ENCODE measurements around the gene SPATA45.

SPATA45 gene

DNA sequence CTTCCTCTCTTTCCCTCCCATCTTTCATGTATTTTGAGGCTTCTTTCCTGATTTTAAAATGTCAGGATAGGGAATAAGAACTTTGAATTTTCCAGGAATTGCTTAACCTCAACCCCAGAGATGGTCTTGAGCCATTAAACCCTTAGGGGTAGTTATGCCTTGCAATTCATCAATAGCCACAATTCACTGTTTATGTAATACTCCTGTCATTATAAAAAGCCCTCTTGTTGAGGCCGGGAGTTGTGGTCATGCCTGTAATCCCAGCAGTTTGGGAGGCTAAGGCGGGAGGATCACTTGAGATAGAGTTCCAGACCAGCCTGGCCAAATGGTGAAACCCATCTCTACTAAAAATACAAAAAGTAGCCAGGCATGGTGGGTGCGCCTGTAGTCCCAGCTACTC lies 24.5 kb downstream of the SPATA45 start:
- no peaks in the 10 kb centered on the region for H3K27me3 ChIP-seq (replicated peaks in 2 of 5; ENCODE audit: control insufficient read depth in 4 of 5, insufficient read depth in 5 of 5, low read length in 4 of 5)
- H3K27ac ChIP-seq (ENCODE audit: insufficient read depth in 1 of 2, low read depth in 1 of 2, low read length in 2 of 2, poor library complexity in 1 of 2, severe bottlenecking in 2 of 2) = no peak overlapping the region
- H3K36me3 ChIP-seq (ENCODE audit: control insufficient read depth in 4 of 4, insufficient read depth in 4 of 4, low read length in 3 of 4) = no peaks in the 10 kb centered on the region
- no peak for DNase-seq
- POLR2A ChIA-PET = no interaction called here
- peaks cover 3 to 18% (median 14%) of the 10 kb centered on the region in 4 experiments for H3K4me1 ChIP-seq (ENCODE audit: control extremely low read depth in 1 of 4, control insufficient read depth in 4 of 4, insufficient read depth in 4 of 4, low read length in 3 of 4)
- no peak overlapping the region for H3K4me3 ChIP-seq (ENCODE audit: control insufficient read depth in 1 of 7, extremely low read depth in 1 of 7, insufficient read depth in 4 of 7, low read depth in 2 of 7, low read length in 6 of 7)
- H3K9me3 ChIP-seq (ENCODE audit: control extremely low read depth in 1 of 5, control insufficient read depth in 4 of 5, insufficient read depth in 2 of 5, low read depth in 1 of 5, low read length in 4 of 5) = peaks cover 0 to 28% (median 15%) of the 10 kb centered on the region in 5 experiments
- CTCF ChIA-PET = no interaction called here
- WGBS (ENCODE audit: insufficient coverage) = 86% methylated on average over 3 of the region's 3 CpGs

GRCh38 chr1:212820969-212821368 lies 26.5 kb downstream of the SPATA45 start:
- DNase-seq = no peak
- H3K4me1 ChIP-seq (ENCODE audit: control extremely low read depth in 1 of 4, control insufficient read depth in 4 of 4, insufficient read depth in 4 of 4, low read length in 3 of 4) = peaks cover 3 to 18% (median 14%) of the 10 kb centered on the region in 4 experiments
- H3K27ac ChIP-seq (ENCODE audit: insufficient read depth in 1 of 2, low read depth in 1 of 2, low read length in 2 of 2, poor library complexity in 1 of 2, severe bottlenecking in 2 of 2) = no peak overlapping the region
- no CpG with 5 or more reads among the region's 2 CpGs for WGBS (ENCODE audit: insufficient coverage)
- H3K36me3 ChIP-seq (ENCODE audit: control insufficient read depth in 4 of 4, insufficient read depth in 4 of 4, low read length in 3 of 4) = no peaks in the 10 kb centered on the region
- H3K9me3 ChIP-seq (ENCODE audit: control extremely low read depth in 1 of 5, control insufficient read depth in 4 of 5, insufficient read depth in 2 of 5, low read depth in 1 of 5, low read length in 4 of 5) = peaks cover 0 to 22% (median 10%) of the 10 kb centered on the region in 5 experiments
- ChIA-PET POLR2A (interaction anchor here (0.6 kb wide), 1 partner anchor 78 kb away, joined by 3 read pairs; no protein-coding TSS in a partner anchor), CTCF (interaction anchor here (0.9 to 1.9 kb wide), 4 partner anchors 8 to 174 kb away, joined by 3 to 7 read pairs (median 4); no protein-coding TSS in a partner anchor)
- H3K4me3 ChIP-seq (ENCODE audit: control insufficient read depth in 1 of 7, extremely low read depth in 1 of 7, insufficient read depth in 4 of 7, low read depth in 2 of 7, low read length in 6 of 7) = no peak overlapping the region
- no peaks in the 10 kb centered on the region for H3K27me3 ChIP-seq (replicated peaks in 2 of 5; ENCODE audit: control insufficient read depth in 4 of 5, insufficient read depth in 5 of 5, low read length in 4 of 5)

GRCh38 chr1:212819726-212820125 lies 27.7 kb downstream of the SPATA45 start:
- 0% methylated on average over 3 of the region's 5 CpGs for WGBS (ENCODE audit: insufficient coverage)
- H3K27me3 ChIP-seq (replicated peaks in 2 of 5; ENCODE audit: control insufficient read depth in 4 of 5, insufficient read depth in 5 of 5, low read length in 4 of 5) = no peaks in the 10 kb centered on the region
- peak; percentile 39 to 59 (median 57) for DNase-seq
- H3K27ac ChIP-seq (ENCODE audit: insufficient read depth in 1 of 2, low read depth in 1 of 2, low read length in 2 of 2, poor library complexity in 1 of 2, severe bottlenecking in 2 of 2) = peak overlapping the region; percentile 74 to 79
- peaks cover 0 to 3% (median 0%) of the 10 kb centered on the region in 4 experiments for H3K36me3 ChIP-seq (ENCODE audit: control insufficient read depth in 4 of 4, insufficient read depth in 4 of 4, low read length in 3 of 4)
- ChIA-PET POLR2A (interaction anchor here (0.6 to 0.9 kb wide), 3 partner anchors 38 to 133 kb away, joined by 3 read pairs; no protein-coding TSS in a partner anchor), CTCF (interaction anchor here (1.0 to 1.9 kb wide), 4 partner anchors 9 to 175 kb away, joined by 3 to 7 read pairs (median 3); no protein-coding TSS in a partner anchor)
- H3K4me1 ChIP-seq (ENCODE audit: control extremely low read depth in 1 of 4, control insufficient read depth in 4 of 4, insufficient read depth in 4 of 4, low read length in 3 of 4) = peaks cover 3 to 18% (median 14%) of the 10 kb centered on the region in 4 experiments
- peaks cover 0 to 10% (median under 1%) of the 10 kb centered on the region in 5 experiments for H3K9me3 ChIP-seq (ENCODE audit: control extremely low read depth in 1 of 5, control insufficient read depth in 4 of 5, insufficient read depth in 2 of 5, low read depth in 1 of 5, low read length in 4 of 5)
- H3K4me3 ChIP-seq (ENCODE audit: control insufficient read depth in 1 of 7, extremely low read depth in 1 of 7, insufficient read depth in 4 of 7, low read depth in 2 of 7, low read length in 6 of 7) = peak overlapping the region in 5 of 7 experiments; percentile 20 to 72 (median 60)

- Histone ChIP-seq H3K4me1 (ENCODE audit: control extremely low read depth in 1 of 4, control insufficient read depth in 4 of 4, insufficient read depth in 4 of 4, low read length in 3 of 4) (peaks cover 3 to 18% (median 14%) of the 10 kb centered on the region in 4 experiments), H3K27ac (ENCODE audit: insufficient read depth in 1 of 2, low read depth in 1 of 2, low read length in 2 of 2, poor library complexity in 1 of 2, severe bottlenecking in 2 of 2) (no peak overlapping the region), H3K27me3 (replicated peaks in 2 of 5; ENCODE audit: control insufficient read depth in 4 of 5, insufficient read depth in 5 of 5, low read length in 4 of 5) (no peaks in the 10 kb centered on the region), H3K36me3 (ENCODE audit: control insufficient read depth in 4 of 4, insufficient read depth in 4 of 4, low read length in 3 of 4) (peaks cover 0 to 6% (median 0%) of the 10 kb centered on the region in 4 experiments), H3K4me3 (ENCODE audit: control insufficient read depth in 1 of 7, extremely low read depth in 1 of 7, insufficient read depth in 4 of 7, low read depth in 2 of 7, low read length in 6 of 7) (no peak overlapping the region), H3K9me3 (ENCODE audit: control extremely low read depth in 1 of 5, control insufficient read depth in 4 of 5, insufficient read depth in 2 of 5, low read depth in 1 of 5, low read length in 4 of 5) (no peaks in the 10 kb centered on the region)
- ChIA-PET CTCF (interaction anchor here (1.4 kb wide), 1 partner anchor 174 kb away, joined by 3 read pairs; no protein-coding TSS in a partner anchor), POLR2A (no interaction called here)
- 100% methylated on average over 1 of the region's 3 CpGs for WGBS (ENCODE audit: insufficient coverage)
- no peak for DNase-seq
Observed at GRCh38 chr1:212816567-212817278, 30.7 kb downstream of the SPATA45 start.

GRCh38 chr1:212814537-212815334 lies 32.7 kb downstream of the SPATA45 start:
- 90% methylated on average over 2 of the region's 5 CpGs for WGBS (ENCODE audit: insufficient coverage)
- DNase-seq = peak in 2 of 3 donors; percentile 52 to 64

DNA sequence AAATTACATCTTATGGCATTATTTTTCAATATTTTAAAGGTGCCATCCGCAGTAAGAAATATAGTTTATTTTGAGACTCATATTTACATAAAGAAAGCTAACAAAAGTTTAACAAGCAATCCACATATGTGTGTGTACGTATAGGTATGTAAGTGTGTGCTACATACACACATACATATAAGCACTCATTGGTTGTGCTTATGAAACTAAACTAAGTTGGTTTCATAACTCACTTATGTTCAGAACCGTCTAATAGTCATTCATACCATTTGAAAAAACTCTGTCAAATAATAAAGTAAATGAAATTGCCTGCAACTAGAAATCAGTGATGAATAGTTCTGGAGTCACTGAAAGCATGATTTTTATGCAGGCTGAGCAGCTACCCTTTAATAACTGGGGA lies 41.7 kb downstream of the SPATA45 start:
- ChIA-PET CTCF (interaction anchor here (1.0 to 2.4 kb wide), 4 partner anchors 8 to 190 kb away, joined by 3 to 8 read pairs (median 4); partner anchors contain the start of genes NSL1 and TATDN3), POLR2A (no interaction called here)
- Histone ChIP-seq H3K27ac (ENCODE audit: insufficient read depth in 1 of 2, low read depth in 1 of 2, low read length in 2 of 2, poor library complexity in 1 of 2, severe bottlenecking in 2 of 2) (no peak overlapping the region), H3K36me3 (ENCODE audit: control insufficient read depth in 4 of 4, insufficient read depth in 4 of 4, low read length in 3 of 4) (peaks cover 6 to 38% (median 9%) of the 10 kb centered on the region in 4 experiments), H3K9me3 (ENCODE audit: control extremely low read depth in 1 of 5, control insufficient read depth in 4 of 5, insufficient read depth in 2 of 5, low read depth in 1 of 5, low read length in 4 of 5) (no peaks in the 10 kb centered on the region), H3K4me1 (ENCODE audit: control extremely low read depth in 1 of 4, control insufficient read depth in 4 of 4, insufficient read depth in 4 of 4, low read length in 3 of 4) (no peaks in the 10 kb centered on the region), H3K4me3 (ENCODE audit: control insufficient read depth in 1 of 7, extremely low read depth in 1 of 7, insufficient read depth in 4 of 7, low read depth in 2 of 7, low read length in 6 of 7) (no peak overlapping the region), H3K27me3 (replicated peaks in 2 of 5; ENCODE audit: control insufficient read depth in 4 of 5, insufficient read depth in 5 of 5, low read length in 4 of 5) (no peaks in the 10 kb centered on the region)
- WGBS (ENCODE audit: insufficient coverage) = no CpG with 5 or more reads among the region's 3 CpGs
- no peak for DNase-seq

More at GRCh38 chr1:212814537-212815334, 32.7 kb downstream of the SPATA45 start:
- ChIA-PET CTCF (interaction anchor here (0.6 to 1.5 kb wide), 9 partner anchors 10 to 185 kb away, joined by 3 to 16 read pairs (median 4); no protein-coding TSS in a partner anchor), POLR2A (no interaction called here)
- no peaks in the 10 kb centered on the region for H3K9me3 ChIP-seq (ENCODE audit: control extremely low read depth in 1 of 5, control insufficient read depth in 4 of 5, insufficient read depth in 2 of 5, low read depth in 1 of 5, low read length in 4 of 5)
- no peak overlapping the region for H3K27ac ChIP-seq (ENCODE audit: insufficient read depth in 1 of 2, low read depth in 1 of 2, low read length in 2 of 2, poor library complexity in 1 of 2, severe bottlenecking in 2 of 2)
- H3K27me3 ChIP-seq (replicated peaks in 2 of 5; ENCODE audit: control insufficient read depth in 4 of 5, insufficient read depth in 5 of 5, low read length in 4 of 5) = no peaks in the 10 kb centered on the region
- no peak overlapping the region for H3K4me3 ChIP-seq (ENCODE audit: control insufficient read depth in 1 of 7, extremely low read depth in 1 of 7, insufficient read depth in 4 of 7, low read depth in 2 of 7, low read length in 6 of 7)
- H3K4me1 ChIP-seq (ENCODE audit: control extremely low read depth in 1 of 4, control insufficient read depth in 4 of 4, insufficient read depth in 4 of 4, low read length in 3 of 4) = peaks cover 0 to 11% (median 8%) of the 10 kb centered on the region in 4 experiments
- peaks cover 0 to 8% (median 1%) of the 10 kb centered on the region in 4 experiments for H3K36me3 ChIP-seq (ENCODE audit: control insufficient read depth in 4 of 4, insufficient read depth in 4 of 4, low read length in 3 of 4)

Data from common myeloid progenitor, CD34-positive (primary cell).